NCI-H446 treated with DMSO at 0.1 percent for 48 hours (cell line): Measurements from ENCODE around the gene TTLL6.

ENCODE experiments used
- DNase-seq: peaks from one replicate; lab custom pipeline; 2025; lab: John Stamatoyannopoulos, UW

Gene TTLL6

DNA sequence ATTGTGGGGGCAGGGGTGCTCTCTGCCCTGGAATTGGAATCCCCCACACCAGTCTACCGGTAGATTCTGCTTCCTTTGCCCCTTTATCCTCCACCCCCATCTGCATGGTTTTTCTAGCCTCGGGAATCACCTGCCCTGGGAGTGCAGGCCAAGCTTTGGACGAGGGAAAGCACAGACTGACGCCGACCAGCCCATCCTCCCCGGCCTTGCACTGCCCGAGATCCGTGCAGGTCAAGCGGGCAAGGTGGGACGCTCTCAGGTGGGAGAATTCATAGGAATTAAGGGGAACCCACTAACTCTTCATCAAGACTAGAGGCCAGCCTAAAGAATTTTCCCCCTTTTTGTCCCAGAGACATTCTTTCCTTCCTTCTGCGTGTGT lies 78.6 kb downstream of the TTLL6 start:
- no peak for DNase-seq

DNA sequence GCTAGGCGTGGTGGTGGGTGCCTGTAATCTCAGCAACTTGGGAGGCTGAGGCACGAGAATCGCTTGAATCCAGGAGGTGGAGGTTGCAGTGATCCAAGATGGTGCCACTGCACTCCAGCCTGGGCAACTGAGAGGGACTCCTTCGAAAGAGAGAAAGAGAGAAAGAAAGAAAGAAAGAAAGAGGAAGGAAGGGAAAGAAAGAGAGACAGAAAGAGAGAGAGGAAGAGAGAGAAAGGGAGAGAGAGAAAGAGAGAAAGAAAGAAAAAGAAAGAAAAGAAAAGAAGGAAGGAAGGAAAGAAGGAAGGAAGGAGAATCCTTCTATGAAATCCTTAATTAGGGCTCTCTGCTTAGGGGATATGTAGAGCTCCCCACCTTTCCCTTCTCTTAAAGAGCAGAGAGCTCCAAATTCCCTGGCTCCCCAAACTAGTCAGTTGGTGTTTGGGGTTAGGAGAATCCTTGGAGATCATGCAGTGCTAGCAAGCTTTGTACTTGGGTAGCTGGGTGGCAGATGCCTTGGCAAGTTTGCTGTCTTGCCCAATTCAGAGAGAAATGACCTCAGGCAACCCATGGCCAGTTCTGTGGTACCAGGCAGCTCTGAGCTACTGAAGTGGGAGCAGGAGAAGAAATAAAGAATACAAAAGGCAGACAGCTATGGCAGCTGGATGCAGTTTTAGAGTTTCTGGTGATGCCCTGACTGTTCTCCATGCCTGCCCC lies 79.5 kb downstream of the TTLL6 start:
- DNase-seq: no peak

GRCh38 chr17:48735062-48735351 lies 82.0 kb downstream of the TTLL6 start:
- no peak for DNase-seq

DNA sequence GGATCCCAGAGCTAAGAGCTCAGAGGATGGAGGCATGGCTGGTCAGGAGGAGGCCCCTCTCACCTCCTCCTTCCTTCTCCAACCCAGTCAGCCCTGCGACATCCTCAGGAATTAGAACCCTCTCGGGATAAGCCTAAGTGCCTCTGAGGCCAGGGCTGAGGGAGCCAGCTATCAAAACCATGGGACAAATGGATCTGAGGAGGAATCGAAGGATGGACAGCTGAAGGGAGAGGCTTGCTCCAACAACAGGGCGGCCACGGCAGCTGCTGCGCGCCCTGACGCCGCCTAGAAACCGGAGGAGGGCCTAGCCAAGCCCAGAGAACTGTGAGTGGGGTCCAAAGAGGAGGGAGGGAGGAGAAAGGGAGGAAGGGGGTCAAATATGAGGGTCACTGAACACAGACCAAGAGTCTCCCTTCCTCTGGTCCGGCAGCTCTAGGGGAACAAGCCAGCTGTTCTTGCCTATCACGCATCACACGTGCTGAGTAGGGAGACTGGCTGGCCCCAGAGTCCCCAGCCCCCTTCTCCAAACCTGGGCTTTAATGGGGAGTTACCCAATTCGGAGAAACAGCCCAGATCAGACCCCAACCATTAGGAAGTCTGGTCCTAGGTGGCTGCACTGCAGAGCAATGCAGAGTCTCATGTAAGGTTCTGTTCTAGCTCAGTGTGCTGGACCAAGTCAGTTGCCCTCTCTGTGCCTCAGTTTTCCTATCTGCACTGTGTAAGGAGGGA lies 82.5 kb downstream of the TTLL6 start:
- no peak for DNase-seq

GRCh38 chr17:48733632-48734328 lies 83.2 kb downstream of the TTLL6 start:
- no peak for DNase-seq

- no peak for DNase-seq
Measured at GRCh38 chr17:48732688-48733629, 84.1 kb downstream of the TTLL6 start.

DNA sequence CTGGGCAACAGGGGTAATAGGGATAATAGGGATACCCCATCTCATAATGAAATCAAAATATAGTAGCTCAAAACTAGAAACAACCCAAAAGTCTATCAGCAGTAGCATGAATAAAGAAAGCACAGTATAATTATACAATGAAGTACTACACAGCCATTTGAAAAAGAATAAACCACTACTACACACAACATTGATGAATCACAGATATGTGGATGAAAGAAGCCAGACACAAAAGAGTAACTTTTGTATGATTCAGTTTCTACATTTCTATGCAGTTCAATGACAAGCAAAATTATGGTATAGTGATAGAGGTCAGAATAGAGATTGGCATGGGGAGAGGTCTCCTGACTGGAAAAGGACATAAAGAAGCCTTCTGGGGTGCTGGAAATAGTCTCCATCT lies 85.7 kb downstream of the TTLL6 start:
- DNase-seq: no peak

DNA sequence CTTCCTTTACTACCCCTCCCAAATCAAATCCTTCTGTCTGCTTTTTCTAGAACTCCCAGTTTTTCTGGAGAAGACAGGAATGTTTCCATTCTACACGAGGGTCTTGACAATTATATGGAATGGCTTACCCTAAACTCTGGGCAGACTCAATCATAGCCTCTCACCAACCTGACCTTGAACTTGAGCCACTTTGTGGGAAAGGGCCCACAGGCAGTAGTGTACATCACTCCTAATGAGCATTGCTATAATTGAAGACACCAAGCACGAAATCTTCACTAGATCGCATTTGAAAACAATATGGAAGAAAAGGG lies 86.8 kb downstream of the TTLL6 start:
- no peak for DNase-seq

DNA sequence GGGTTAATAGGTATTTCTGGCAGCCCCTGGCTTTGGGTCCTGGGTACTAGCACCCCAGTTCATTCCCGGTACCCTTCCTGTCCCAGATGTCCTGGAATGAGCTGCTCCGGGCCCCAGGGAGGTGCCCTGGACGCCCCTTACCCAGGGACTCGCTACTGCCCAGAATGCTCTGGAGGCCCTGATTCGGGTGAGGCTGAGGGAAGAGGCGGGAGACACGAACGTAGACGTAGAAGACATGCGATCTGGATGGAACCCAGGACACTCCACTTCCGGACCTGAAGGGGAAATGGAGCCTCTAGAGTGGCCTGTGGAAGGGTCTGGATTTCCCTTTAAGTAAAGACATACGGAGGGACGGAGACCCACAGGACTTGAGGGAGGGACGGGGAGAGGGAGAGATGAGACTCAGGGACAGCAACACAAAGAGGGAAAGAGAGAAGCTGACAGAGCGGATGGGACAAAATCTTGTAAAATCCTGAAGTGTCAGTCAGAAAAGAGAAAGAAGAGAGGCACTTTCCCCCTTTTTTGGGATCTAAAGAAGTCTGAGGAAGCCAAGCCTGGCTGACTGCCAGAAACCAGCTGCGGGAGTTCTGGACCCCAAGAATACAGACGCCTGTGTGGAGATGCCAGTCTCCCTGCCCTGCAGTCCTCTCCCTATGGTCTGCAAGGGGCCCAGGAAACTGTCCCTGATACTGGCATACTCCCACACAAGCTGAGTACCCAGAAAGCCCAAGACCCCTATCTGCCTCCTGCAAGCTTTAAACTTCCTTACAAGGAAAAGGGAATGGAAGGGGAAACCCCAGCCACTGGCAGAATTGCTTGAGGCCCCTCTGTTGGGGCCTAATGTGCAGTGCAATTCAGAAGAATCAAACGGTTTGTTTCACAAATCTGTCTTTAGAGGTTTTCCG lies 87.4 kb downstream of the TTLL6 start:
- no peak for DNase-seq

GRCh38 chr17:48728232-48729231 lies 88.5 kb downstream of the TTLL6 start, which contains the start of gene HOXB13:
Gene HOXB13, minus strand, starts transcription at chr17:48728750. Its CDS starts 157 bp downstream, at chr17:48728593.
- DNase-seq: no peak

GRCh38 chr17:48727415-48728175 lies 89.4 kb downstream of the TTLL6 start:
- no peak for DNase-seq

DNA sequence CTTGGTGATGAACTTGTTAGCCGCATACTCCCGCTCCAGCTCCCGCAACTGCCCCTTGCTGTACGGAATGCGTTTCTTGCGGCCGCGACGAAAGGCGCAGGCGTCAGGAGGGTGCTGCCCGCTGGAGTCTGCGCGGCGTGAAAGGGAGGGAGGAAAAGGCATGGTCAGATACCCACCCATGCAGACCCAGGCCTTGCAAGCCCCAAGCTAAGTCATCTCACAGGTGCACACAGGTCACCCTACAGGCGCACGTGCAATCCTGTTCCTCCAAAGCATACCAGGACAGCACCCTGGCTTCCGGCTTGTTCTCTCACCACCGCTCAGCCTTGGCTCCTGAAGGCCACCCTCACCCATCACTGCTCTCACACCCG lies 90.1 kb downstream of the TTLL6 start:
- DNase-seq: no peak

GRCh38 chr17:48726114-48726915 lies 90.7 kb downstream of the TTLL6 start:
- DNase-seq: no peak

- DNase-seq: no peak
Measured at GRCh38 chr17:48725288-48726064, 91.6 kb downstream of the TTLL6 start.

DNA sequence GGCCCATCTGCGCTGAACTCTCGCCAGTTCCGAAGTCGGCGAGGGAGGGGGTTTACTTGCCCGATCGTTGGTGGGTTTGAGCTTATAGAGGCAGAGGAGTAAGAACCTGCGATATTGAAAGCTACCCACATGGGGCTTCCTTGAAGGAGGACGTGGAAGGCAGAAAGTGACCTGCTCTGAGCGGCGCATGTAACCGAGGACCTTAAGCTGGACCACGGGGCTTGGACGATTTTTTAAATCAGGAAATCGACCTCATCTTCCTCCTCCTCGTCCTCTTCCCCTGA lies 92.1 kb downstream of the TTLL6 start:
- no peak for DNase-seq

DNA sequence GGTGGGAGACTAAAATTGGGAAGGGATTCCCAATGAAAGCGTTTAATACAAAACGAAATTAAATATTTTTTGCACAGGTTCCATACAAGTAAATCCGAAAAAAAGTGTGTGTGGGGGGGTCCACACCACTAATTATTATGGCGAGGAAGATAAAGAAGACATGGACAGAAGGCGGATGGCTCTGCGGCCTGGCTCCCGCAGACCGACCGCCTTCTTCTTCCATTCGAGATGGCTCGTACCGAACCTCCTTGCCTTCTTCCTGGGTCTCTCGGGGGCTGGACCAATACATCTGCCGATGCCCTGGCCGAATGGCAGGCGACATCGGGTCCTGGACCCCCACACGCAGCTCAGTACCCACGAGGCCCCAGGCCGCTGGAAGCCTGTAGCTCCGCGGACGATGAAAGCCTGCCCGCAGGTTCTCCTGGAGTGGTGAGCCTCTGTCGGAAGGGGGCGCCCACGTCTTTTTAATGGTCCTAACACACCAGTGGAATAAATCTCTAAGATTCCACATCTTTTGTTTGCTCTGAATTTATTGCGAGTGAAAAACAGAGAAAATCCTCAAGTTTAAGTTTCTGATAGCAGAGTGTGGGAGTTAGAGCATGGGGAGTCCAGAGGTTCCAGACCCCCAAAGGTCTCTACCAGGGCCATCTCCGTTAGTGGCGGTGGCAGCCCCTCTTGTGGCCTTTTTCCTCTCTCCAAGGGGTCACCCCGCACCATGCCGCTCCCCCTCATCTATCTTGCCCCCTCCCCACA lies 92.6 kb downstream of the TTLL6 start:
- no peak for DNase-seq
